Liver (tissue), 9 donors: ENCODE measurements around the gene BEST2. TPM values are rescaled to one million over a fixed set of nuclear protein-coding genes. Genes with fewer than 3 reads are reported as not detected.

Experiments used
- DNase-seq: peaks from one replicate; pipeline ENCODE4 v3.0.0-alpha.2; 2017; ENCODE audit warnings: low spot score
- H3K27ac ChIP-seq, 2 donors: one replicate each; pipeline ENCODE4 v1.7.0; 2013; ENCODE audit warnings: inconsistent platforms in 2 of 2, low read length in 2 of 2, control low read depth in 1 of 2, low read depth in 1 of 2, mild to moderate bottlenecking in 1 of 2
- H3K27me3 ChIP-seq, 4 donors: one replicate each; pipeline versions ENCODE4 v1.6.1 to v1.7.0; 2013; ENCODE audit warnings: low read length in 3 of 4, inconsistent platforms in 1 of 4, mild to moderate bottlenecking in 1 of 4, moderate library complexity in 1 of 4; ENCODE audit not compliant: control insufficient read depth in 4 of 4, insufficient read depth in 4 of 4
- H3K36me3 ChIP-seq, 4 donors: one replicate each; pipeline versions ENCODE4 v1.6.1 to v1.7.0; 2013; ENCODE audit warnings: low read length in 3 of 4, mild to moderate bottlenecking in 3 of 4, low read depth in 1 of 4, moderate library complexity in 1 of 4; ENCODE audit not compliant: control insufficient read depth in 4 of 4, insufficient read depth in 3 of 4
- H3K4me1 ChIP-seq, 4 donors: one replicate each; pipeline versions ENCODE4 v1.6.1 to v1.7.0; 2013; ENCODE audit warnings: low read length in 3 of 4, mild to moderate bottlenecking in 3 of 4, moderate library complexity in 1 of 4; ENCODE audit not compliant: control insufficient read depth in 4 of 4, insufficient read depth in 4 of 4
- H3K4me3 ChIP-seq, 3 donors: one replicate each; pipeline versions ENCODE4 v1.6.1 to v1.7.0; 2013; ENCODE audit warnings: low read length in 3 of 3, control low read depth in 1 of 3, low read depth in 1 of 3, mild to moderate bottlenecking in 1 of 3
- H3K9ac ChIP-seq, 2 donors: one replicate each; pipeline ENCODE4 v1.7.0; 2013; ENCODE audit warnings: low read length in 2 of 2, mild to moderate bottlenecking in 2 of 2, moderate library complexity in 2 of 2, control low read depth in 1 of 2, low read depth in 1 of 2
- H3K9me3 ChIP-seq, 4 donors: one replicate each; pipeline versions ENCODE4 v1.6.1 to v1.7.0; 2013; ENCODE audit warnings: low read length in 3 of 4; ENCODE audit not compliant: control insufficient read depth in 4 of 4
- EGR1 ChIP-seq, 2 donors: IDR thresholded peaks; 2 replicates each; pipeline ENCODE4 v1.6.1; 2016 to 2018; ENCODE audit warnings: antibody characterized with exemption in 2 of 2, low read depth in 2 of 2
- HNF4A ChIP-seq, 2 donors: conservative IDR thresholded peaks; 2 replicates each; pipeline ENCODE4 v1.6.1; 2016; ENCODE audit warnings: antibody characterized with exemption in 2 of 2, mild to moderate bottlenecking in 2 of 2
- HNF4G ChIP-seq: IDR thresholded peaks from 2 replicates; pipeline ENCODE4 v1.6.1; 2016; ENCODE audit warnings: antibody characterized with exemption
- JUND ChIP-seq, 2 donors: IDR thresholded peaks; 2 replicates each; pipeline ENCODE4 v1.6.1; 2016; ENCODE audit warnings: antibody characterized with exemption in 2 of 2
- NR2F2 ChIP-seq: IDR thresholded peaks from 2 replicates; pipeline ENCODE4 v1.6.1; 2016; ENCODE audit warnings: antibody characterized with exemption
- TAF1 ChIP-seq: conservative IDR thresholded peaks from 2 replicates; pipeline ENCODE4 v1.6.1; 2016; ENCODE audit warnings: antibody characterized with exemption, mild to moderate bottlenecking
- WGBS: extraction: QIAGEN DNeasy Blood & Tissue Kit; methylation state at CpG from one replicate; pipeline ENCODE4 v1.1.7; 2013; 5-methylcytosine and 5-hydroxymethylcytosine counted together
- polyA plus RNA-seq, 2 donors: library from polyadenylated mRNA; stranded (reverse) in 1 of 2; unstranded in 1 of 2; fragments of 200-250 nt in 1 of 2; fragments of >200 nt in 1 of 2; fragmentation: Nextera tagmentation in 1 of 2; extraction: Ambion mirVana in 1 of 2; gene quantifications; one replicate each; pipeline versions ENCODE4 v1.2.1 to v1.2.3, GENCODE V29; 2013 to 2015
- total RNA-seq, 2 donors: library from RNA; depleted of rRNA; stranded (reverse); fragments of >200 nt; gene quantifications; one replicate each; pipeline ENCODE4 v1.2.3, GENCODE V29; 2014
- TF ChIP-seq, protein P1 (sequence below): IDR thresholded peaks from 2 replicates; pipeline ENCODE4 v1.6.1; 2016; ENCODE audit warnings: antibody characterized with exemption
- TF ChIP-seq, protein P2 (sequence below): IDR thresholded peaks from 2 replicates; pipeline ENCODE4 v1.6.1; 2016; ENCODE audit warnings: antibody characterized with exemption
- TF ChIP-seq, protein P3 (sequence below): IDR thresholded peaks from 2 replicates; pipeline ENCODE4 v1.6.1; 2016; ENCODE audit warnings: antibody characterized with exemption, mild to moderate bottlenecking
- TF ChIP-seq, protein P4 (sequence below): fragments of 150-350 bp; IDR thresholded peaks from 2 replicates; pipeline ENCODE4 v1.5.1; 2017; ENCODE audit warnings: improper control_type of control experiment, low read depth, low read length; ENCODE audit not compliant: missing input control
- donor health status: healthy.
- donor health status: healthy.
- donor health status: healthy.
- donor health status: healthy.
- donor health status: healthy.

BEST2 gene
- total and polyA plus RNA-seq, 4 donors: not detected

DNA sequence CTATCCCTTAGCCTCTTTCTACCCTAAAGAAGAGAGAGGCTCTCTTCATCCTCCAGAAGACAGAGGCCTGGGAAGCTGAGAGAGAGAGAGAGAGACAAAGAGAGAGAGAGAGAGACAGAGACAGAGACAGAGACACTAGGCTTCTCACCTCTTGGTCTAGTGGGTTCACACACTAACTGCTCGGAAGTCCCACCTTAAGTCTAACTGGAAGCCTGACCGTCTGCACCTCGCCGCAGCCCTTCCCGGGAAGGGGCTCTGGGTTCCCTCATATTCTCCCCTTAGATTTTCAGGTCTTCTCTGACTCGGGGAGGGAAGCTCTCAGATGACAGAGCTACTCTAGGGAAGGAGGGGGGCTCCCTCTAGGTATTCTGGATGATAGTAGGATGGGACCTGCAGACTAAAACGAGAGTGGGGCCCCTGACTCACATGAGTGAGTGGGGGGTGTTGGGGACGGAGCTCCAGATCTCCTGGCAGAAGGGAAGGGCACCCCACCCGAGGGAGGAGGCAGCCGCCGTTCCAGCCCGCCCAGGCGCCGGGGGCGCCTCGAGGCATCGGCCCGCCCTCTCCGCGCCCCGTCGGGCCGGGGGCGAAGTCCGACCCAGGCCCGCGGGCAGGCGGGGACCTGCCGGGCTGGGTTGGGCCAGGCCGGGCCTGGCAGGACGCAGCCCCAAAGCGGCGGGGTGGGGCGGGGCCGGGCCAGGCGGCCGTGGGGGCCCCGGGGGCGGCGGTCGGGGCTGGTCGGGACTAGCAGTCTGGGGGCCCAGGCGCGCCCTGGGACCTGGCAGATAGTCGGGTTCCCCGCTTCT is 37.7 kb downstream of the BEST2 start:
- H3K4me1 ChIP-seq: peaks cover 6 to 41% (median 21%) of the 10 kb centered on the region in 4 donors
- no peak for DNase-seq
- 2% methylated on average over 46 of the region's 46 CpGs for WGBS

More for the DNA sequence above, 37.7 kb downstream of the BEST2 start:
- no peaks in the 10 kb centered on the region for H3K27me3 ChIP-seq
- peak overlapping the region; percentile 98 to 99 for H3K27ac ChIP-seq
- no peaks in the 10 kb centered on the region for H3K36me3 ChIP-seq
- peak overlapping the region; percentile 75 to 96 for H3K9ac ChIP-seq
- TF ChIP-seq, protein P1, sequence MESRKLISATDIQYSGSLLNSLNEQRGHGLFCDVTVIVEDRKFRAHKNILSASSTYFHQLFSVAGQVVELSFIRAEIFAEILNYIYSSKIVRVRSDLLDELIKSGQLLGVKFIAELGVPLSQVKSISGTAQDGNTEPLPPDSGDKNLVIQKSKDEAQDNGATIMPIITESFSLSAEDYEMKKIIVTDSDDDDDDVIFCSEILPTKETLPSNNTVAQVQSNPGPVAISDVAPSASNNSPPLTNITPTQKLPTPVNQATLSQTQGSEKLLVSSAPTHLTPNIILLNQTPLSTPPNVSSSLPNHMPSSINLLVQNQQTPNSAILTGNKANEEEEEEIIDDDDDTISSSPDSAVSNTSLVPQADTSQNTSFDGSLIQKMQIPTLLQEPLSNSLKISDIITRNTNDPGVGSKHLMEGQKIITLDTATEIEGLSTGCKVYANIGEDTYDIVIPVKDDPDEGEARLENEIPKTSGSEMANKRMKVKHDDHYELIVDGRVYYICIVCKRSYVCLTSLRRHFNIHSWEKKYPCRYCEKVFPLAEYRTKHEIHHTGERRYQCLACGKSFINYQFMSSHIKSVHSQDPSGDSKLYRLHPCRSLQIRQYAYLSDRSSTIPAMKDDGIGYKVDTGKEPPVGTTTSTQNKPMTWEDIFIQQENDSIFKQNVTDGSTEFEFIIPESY: no peak
- TF ChIP-seq, protein P2, sequence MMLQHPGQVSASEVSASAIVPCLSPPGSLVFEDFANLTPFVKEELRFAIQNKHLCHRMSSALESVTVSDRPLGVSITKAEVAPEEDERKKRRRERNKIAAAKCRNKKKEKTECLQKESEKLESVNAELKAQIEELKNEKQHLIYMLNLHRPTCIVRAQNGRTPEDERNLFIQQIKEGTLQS: no peak
- TF ChIP-seq HNF4A (conservative IDR thresholded peaks at IDR 0.05) (peak in 1 of 2 donors; percentile 14), HNF4G (no peak), TAF1 (no peak), JUND (IDR thresholded peaks at IDR 0.05) (no peak), EGR1 (IDR thresholded peaks at IDR 0.05; ENCODE audit: low read depth in 2 of 2) (peak in 1 of 2 donors; percentile 1), NR2F2 (no peak)
- TF ChIP-seq, protein P3, sequence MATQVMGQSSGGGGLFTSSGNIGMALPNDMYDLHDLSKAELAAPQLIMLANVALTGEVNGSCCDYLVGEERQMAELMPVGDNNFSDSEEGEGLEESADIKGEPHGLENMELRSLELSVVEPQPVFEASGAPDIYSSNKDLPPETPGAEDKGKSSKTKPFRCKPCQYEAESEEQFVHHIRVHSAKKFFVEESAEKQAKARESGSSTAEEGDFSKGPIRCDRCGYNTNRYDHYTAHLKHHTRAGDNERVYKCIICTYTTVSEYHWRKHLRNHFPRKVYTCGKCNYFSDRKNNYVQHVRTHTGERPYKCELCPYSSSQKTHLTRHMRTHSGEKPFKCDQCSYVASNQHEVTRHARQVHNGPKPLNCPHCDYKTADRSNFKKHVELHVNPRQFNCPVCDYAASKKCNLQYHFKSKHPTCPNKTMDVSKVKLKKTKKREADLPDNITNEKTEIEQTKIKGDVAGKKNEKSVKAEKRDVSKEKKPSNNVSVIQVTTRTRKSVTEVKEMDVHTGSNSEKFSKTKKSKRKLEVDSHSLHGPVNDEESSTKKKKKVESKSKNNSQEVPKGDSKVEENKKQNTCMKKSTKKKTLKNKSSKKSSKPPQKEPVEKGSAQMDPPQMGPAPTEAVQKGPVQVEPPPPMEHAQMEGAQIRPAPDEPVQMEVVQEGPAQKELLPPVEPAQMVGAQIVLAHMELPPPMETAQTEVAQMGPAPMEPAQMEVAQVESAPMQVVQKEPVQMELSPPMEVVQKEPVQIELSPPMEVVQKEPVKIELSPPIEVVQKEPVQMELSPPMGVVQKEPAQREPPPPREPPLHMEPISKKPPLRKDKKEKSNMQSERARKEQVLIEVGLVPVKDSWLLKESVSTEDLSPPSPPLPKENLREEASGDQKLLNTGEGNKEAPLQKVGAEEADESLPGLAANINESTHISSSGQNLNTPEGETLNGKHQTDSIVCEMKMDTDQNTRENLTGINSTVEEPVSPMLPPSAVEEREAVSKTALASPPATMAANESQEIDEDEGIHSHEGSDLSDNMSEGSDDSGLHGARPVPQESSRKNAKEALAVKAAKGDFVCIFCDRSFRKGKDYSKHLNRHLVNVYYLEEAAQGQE: peak; percentile 12
- TF ChIP-seq, protein P4, sequence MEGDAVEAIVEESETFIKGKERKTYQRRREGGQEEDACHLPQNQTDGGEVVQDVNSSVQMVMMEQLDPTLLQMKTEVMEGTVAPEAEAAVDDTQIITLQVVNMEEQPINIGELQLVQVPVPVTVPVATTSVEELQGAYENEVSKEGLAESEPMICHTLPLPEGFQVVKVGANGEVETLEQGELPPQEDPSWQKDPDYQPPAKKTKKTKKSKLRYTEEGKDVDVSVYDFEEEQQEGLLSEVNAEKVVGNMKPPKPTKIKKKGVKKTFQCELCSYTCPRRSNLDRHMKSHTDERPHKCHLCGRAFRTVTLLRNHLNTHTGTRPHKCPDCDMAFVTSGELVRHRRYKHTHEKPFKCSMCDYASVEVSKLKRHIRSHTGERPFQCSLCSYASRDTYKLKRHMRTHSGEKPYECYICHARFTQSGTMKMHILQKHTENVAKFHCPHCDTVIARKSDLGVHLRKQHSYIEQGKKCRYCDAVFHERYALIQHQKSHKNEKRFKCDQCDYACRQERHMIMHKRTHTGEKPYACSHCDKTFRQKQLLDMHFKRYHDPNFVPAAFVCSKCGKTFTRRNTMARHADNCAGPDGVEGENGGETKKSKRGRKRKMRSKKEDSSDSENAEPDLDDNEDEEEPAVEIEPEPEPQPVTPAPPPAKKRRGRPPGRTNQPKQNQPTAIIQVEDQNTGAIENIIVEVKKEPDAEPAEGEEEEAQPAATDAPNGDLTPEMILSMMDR: no peak
- no peaks in the 10 kb centered on the region for H3K9me3 ChIP-seq
- peak overlapping the region; percentile 58 to 66 (median 59) for H3K4me3 ChIP-seq
